MG63 (cell line): ENCODE results near the gene NRF1. TPM values are rescaled to one million over a fixed set of nuclear protein-coding genes. Genes with fewer than 3 reads are reported as not detected.
"Not testable (repeated sequence)": the region's sequence is repeated elsewhere in the genome, so short reads cannot be mapped to it uniquely, and the experiment has no call there.

Experiments used
- DNase-seq: peaks from one replicate; pipeline ENCODE4 v3.0.0-alpha.2; 2020
- H3K27me3 ChIP-seq: fragments of 250-450 bp; sonication (Bioruptor Pico); 2 replicates; pipeline ENCODE4 v1.5.1; 2020; ENCODE audit warnings: mild to moderate bottlenecking, moderate library complexity
- H3K36me3 ChIP-seq: fragments of 250-450 bp; sonication (Bioruptor Pico); 2 replicates; pipeline ENCODE4 v1.5.1; 2020; ENCODE audit warnings: mild to moderate bottlenecking, moderate library complexity
- H3K4me3 ChIP-seq: fragments of 250-450 bp; sonication (Bioruptor Pico); 2 replicates; pipeline ENCODE4 v1.5.1; 2020; ENCODE audit warnings: mild to moderate bottlenecking, moderate library complexity
- H3K9me3 ChIP-seq: fragments of 250-450 bp; sonication (Bioruptor Pico); 2 replicates; pipeline ENCODE4 v1.5.1; 2020; ENCODE audit warnings: mild to moderate bottlenecking, moderate library complexity
- total RNA-seq: library from RNA; depleted of rRNA; stranded (reverse); fragments of >200 nt; shearing (Covaris generic); gene quantifications from 2 replicates; pipeline ENCODE4 v1.2.3, GENCODE V29; 2014; ENCODE audit warnings: low replicate concordance; rRNA removed

NRF1 gene
- total RNA-seq: 8.1 and 14.2 TPM in 2 replicates

DNA sequence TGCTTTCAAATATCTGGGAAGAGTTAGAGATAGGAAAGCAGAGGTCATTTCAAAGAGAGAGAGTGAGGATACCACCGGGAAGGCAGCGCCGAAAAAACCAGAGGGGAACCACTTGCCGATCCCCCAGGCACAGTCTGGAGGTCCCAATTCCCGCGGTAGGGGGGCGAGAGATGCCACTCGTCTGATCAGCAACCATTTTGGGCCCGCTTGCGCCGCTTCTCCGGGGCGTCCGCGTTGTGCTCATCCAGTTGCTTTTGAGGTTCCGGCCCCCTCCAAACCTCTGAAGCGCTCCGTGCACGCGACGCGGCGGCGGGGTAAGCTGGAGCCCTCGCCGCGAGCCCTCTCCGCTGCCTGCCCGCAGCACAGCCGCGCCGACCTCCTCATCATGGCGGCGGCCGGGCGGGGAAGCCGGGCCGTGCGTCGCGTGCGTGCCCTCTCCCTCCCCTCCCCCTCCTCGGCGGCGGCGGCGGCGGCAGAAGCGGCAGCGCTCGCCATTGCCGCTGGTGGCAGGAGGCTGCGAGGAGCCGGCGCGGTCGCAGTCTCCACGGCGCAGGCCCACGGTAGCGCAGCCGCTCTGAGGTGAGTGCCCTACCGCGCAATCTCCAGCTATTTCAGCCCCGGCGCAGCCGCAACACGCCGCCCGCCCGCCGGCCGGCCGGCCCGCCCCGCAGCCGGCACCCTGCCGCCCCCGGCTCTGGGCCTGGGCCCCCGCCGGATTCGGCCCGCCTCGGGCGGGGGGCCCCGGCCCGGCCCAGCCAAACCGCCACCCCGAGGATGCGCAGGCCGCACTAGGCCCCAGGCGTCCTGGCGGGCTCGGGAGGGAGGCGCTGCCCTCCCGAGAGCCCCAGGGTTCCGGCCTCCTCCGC, at the start of gene NRF1:
NRF1 (plus strand) TSS at position 475 of the 866 bp plus-strand sequence. CDS start 45,632 bp downstream, outside the sequence.
- DNase-seq: peak; percentile 81
- peak within 1 kb of the TSS; percentile 69 for H3K4me3 ChIP-seq

GRCh38 chr7:129566323-129566722, 45.2 kb upstream of the NRF1 start:
- H3K36me3 ChIP-seq, H3K4me3 ChIP-seq, DNase-seq, H3K9me3 ChIP-seq, H3K27me3 ChIP-seq: not testable (repeated sequence)

More for the DNA sequence above, at the start of gene NRF1:
- no peaks in the 10 kb centered on the region for H3K9me3 ChIP-seq
- no peaks in the 10 kb centered on the region for H3K36me3 ChIP-seq
- H3K27me3 ChIP-seq: no peaks in the 10 kb centered on the region

- Histone ChIP-seq H3K9me3 (no peaks in the 10 kb centered on the region), H3K27me3 (no peaks in the 10 kb centered on the region), H3K4me3 (no peak overlapping the region), H3K36me3 (no peaks in the 10 kb centered on the region)
- DNase-seq: no peak
Measured at GRCh38 chr7:129567377-129567776, 44.1 kb upstream of the NRF1 start.

- no peak for DNase-seq
- Histone ChIP-seq H3K27me3 (no peaks in the 10 kb centered on the region), H3K9me3 (no peaks in the 10 kb centered on the region), H3K36me3 (no peaks in the 10 kb centered on the region), H3K4me3 (no peak overlapping the region)
Measured at GRCh38 chr7:129568240-129568639, 43.3 kb upstream of the NRF1 start.

GRCh38 chr7:129569326-129569725, 42.2 kb upstream of the NRF1 start:
- no peak for DNase-seq
- H3K27me3 ChIP-seq: no peaks in the 10 kb centered on the region
- no peaks in the 10 kb centered on the region for H3K36me3 ChIP-seq
- no peak overlapping the region for H3K4me3 ChIP-seq
- H3K9me3 ChIP-seq: no peaks in the 10 kb centered on the region

GRCh38 chr7:129569811-129570215, 41.7 kb upstream of the NRF1 start:
- Histone ChIP-seq H3K4me3 (no peak overlapping the region), H3K27me3 (no peaks in the 10 kb centered on the region), H3K9me3 (no peaks in the 10 kb centered on the region), H3K36me3 (no peaks in the 10 kb centered on the region)
- DNase-seq: peak; percentile 86

GRCh38 chr7:129571201-129571600, 40.3 kb upstream of the NRF1 start:
- DNase-seq: no peak
- no peaks in the 10 kb centered on the region for H3K9me3 ChIP-seq

GRCh38 chr7:129572205-129572604, 39.3 kb upstream of the NRF1 start:
- Histone ChIP-seq H3K9me3 (no peaks in the 10 kb centered on the region), H3K27me3 (no peaks in the 10 kb centered on the region), H3K36me3 (no peaks in the 10 kb centered on the region), H3K4me3 (no peak overlapping the region)
- DNase-seq: no peak

More at GRCh38 chr7:129571201-129571600, 40.3 kb upstream of the NRF1 start:
- Histone ChIP-seq H3K4me3 (no peak overlapping the region), H3K27me3 (no peaks in the 10 kb centered on the region), H3K36me3 (no peaks in the 10 kb centered on the region)

- H3K27me3 ChIP-seq: no peaks in the 10 kb centered on the region
- no peak overlapping the region for H3K4me3 ChIP-seq
- DNase-seq: peak; percentile 76
- 0 out of 2 replicates have a peak, but pooled peaks cover 4% of the 10 kb centered on the region for H3K9me3 ChIP-seq
- H3K36me3 ChIP-seq: no peaks in the 10 kb centered on the region
Measured at GRCh38 chr7:129574487-129574886, 37.0 kb upstream of the NRF1 start.

DNA sequence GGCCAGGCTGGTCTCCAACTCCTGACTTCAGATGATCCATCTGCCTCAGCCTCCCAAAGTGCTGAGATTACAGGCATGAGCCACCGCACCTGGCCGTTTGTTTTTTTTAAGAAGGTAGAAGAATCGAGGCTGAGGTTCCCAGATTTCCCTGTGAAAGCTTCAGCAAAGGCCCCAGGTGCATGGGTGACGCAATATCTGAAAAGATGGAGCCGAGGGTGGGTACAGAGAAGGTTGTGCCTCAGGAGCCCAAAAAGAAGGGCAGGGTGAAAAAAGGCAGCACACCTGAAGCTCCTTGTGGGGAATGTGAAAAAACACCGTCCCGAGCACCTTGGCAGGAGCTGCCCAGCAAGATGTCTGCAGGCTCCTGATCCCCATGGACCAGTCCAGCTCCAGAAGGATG, 35.8 kb upstream of the NRF1 start:
- Histone ChIP-seq H3K36me3 (no peaks in the 10 kb centered on the region), H3K27me3 (no peaks in the 10 kb centered on the region), H3K4me3 (no peak overlapping the region), H3K9me3 (0 out of 2 replicates have a peak, but pooled peaks cover 4% of the 10 kb centered on the region)
- DNase-seq: no peak

GRCh38 chr7:129576138-129576537, 35.4 kb upstream of the NRF1 start:
- no peaks in the 10 kb centered on the region for H3K36me3 ChIP-seq
- 0 out of 2 replicates have a peak, but pooled peaks cover 4% of the 10 kb centered on the region for H3K9me3 ChIP-seq
- no peak overlapping the region for H3K4me3 ChIP-seq
- H3K27me3 ChIP-seq: no peaks in the 10 kb centered on the region
- no peak for DNase-seq

- no peaks in the 10 kb centered on the region for H3K36me3 ChIP-seq
- no peak for DNase-seq
- H3K4me3 ChIP-seq: no peak overlapping the region
- H3K9me3 ChIP-seq: 0 out of 2 replicates have a peak, but pooled peaks cover 4% of the 10 kb centered on the region
- no peaks in the 10 kb centered on the region for H3K27me3 ChIP-seq
Measured at GRCh38 chr7:129578829-129579228, 32.7 kb upstream of the NRF1 start.

- not testable (repeated sequence) for H3K27me3 ChIP-seq, H3K4me3 ChIP-seq, DNase-seq, H3K9me3 ChIP-seq, H3K36me3 ChIP-seq
Measured at GRCh38 chr7:129586179-129586578, 25.3 kb upstream of the NRF1 start.

GRCh38 chr7:129588268-129588667, 23.3 kb upstream of the NRF1 start:
- no peaks in the 10 kb centered on the region for H3K36me3 ChIP-seq
- no peak for DNase-seq
- peaks cover 2% of the 10 kb centered on the region; the same call in 1 of the 2 replicates for H3K9me3 ChIP-seq
- no peak overlapping the region for H3K4me3 ChIP-seq
- H3K27me3 ChIP-seq: no peaks in the 10 kb centered on the region

DNA sequence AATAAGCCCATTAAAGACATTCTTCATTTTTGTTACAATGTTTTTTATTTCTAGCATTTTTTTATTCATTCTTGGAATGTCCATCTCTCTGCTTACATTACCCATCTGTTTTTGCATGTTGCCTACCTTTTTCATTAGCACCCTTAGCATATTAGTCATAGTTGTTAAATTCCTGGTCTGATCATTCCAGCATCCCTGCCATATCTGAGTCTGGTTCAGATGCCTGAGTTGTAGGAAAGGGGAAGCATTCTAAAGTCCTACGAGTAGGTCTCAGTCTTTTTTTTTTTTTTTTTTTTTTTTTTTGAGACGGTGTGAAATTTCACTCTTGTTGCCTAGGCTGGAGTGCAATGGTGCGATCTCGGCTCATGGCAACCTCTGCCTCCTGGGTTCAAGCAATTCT, 19.7 kb upstream of the NRF1 start:
- H3K4me3 ChIP-seq: no peak overlapping the region
- H3K36me3 ChIP-seq: no peaks in the 10 kb centered on the region
- no peak for DNase-seq
- no peaks in the 10 kb centered on the region; the same call in 1 of the 2 replicates for H3K9me3 ChIP-seq
- no peaks in the 10 kb centered on the region for H3K27me3 ChIP-seq

- H3K36me3 ChIP-seq, H3K4me3 ChIP-seq, H3K9me3 ChIP-seq, H3K27me3 ChIP-seq: not testable (repeated sequence)
- peak; percentile 44 for DNase-seq
Measured at GRCh38 chr7:129596386-129596785, 15.1 kb upstream of the NRF1 start.

GRCh38 chr7:129597672-129598071, 13.8 kb upstream of the NRF1 start:
- no peak overlapping the region for H3K4me3 ChIP-seq
- no peaks in the 10 kb centered on the region for H3K36me3 ChIP-seq
- H3K27me3 ChIP-seq: no peaks in the 10 kb centered on the region
- H3K9me3 ChIP-seq: no peaks in the 10 kb centered on the region
- DNase-seq: no peak

GRCh38 chr7:129599174-129599573, 12.3 kb upstream of the NRF1 start:
- Histone ChIP-seq H3K27me3 (no peaks in the 10 kb centered on the region), H3K4me3 (no peak overlapping the region), H3K36me3 (no peaks in the 10 kb centered on the region), H3K9me3 (no peaks in the 10 kb centered on the region)
- DNase-seq: no peak
